Ureter (tissue), 1 donor: ENCODE data around the gene AJM1. TPM values are rescaled to one million over a fixed set of nuclear protein-coding genes. Genes with fewer than 3 reads are reported as not detected.
"Not testable (repeated sequence)": the region's sequence is repeated elsewhere in the genome, so short reads cannot be mapped to it uniquely, and the experiment has no call there.

ENCODE experiments used
- DNase-seq: peaks from one replicate; pipeline ENCODE4 v3.0.0-alpha.2; 2020; ENCODE audit warnings: low spot score
- total RNA-seq: library from RNA; stranded (reverse); gene quantifications from one replicate; pipeline ENCODE4 v1.2.4, GENCODE V29; 2023
- donor health status: DM: yes; HTN: yes; CAD: no.

Gene AJM1
- total RNA-seq, 1 donor from 2014 or later = 4.8 TPM

GRCh38 chr9:136855461-136856078 is 13.3 kb downstream of the AJM1 start:
- no peak for DNase-seq

GRCh38 chr9:136856079-136856476 is 13.8 kb downstream of the AJM1 start:
- no peak for DNase-seq

GRCh38 chr9:136856541-136857141 is 14.4 kb downstream of the AJM1 start:
- no peak for DNase-seq

GRCh38 chr9:136857166-136857565 is 14.9 kb downstream of the AJM1 start:
- no peak for DNase-seq

- DNase-seq = no peak
Measured at GRCh38 chr9:136857581-136858412, 15.5 kb downstream of the AJM1 start.

- no peak for DNase-seq
Measured at GRCh38 chr9:136858452-136858843, 16.2 kb downstream of the AJM1 start.

GRCh38 chr9:136858844-136859757 is 16.8 kb downstream of the AJM1 start:
- no peak for DNase-seq

- DNase-seq = no peak
Measured at GRCh38 chr9:136860529-136860928, 18.3 kb downstream of the AJM1 start.

GRCh38 chr9:136860933-136861873 is 18.9 kb downstream of the AJM1 start:
- no peak for DNase-seq

- no peak for DNase-seq
Measured at GRCh38 chr9:136861874-136862457, 19.7 kb downstream of the AJM1 start.

- DNase-seq = no peak
Measured at GRCh38 chr9:136862849-136863622, 20.8 kb downstream of the AJM1 start.

GRCh38 chr9:136863623-136864273 is 21.5 kb downstream of the AJM1 start:
- no peak for DNase-seq

- DNase-seq = no peak
Measured at GRCh38 chr9:136865041-136865767, 22.9 kb downstream of the AJM1 start.

- no peak for DNase-seq
Measured at GRCh38 chr9:136865768-136866103, 23.5 kb downstream of the AJM1 start.

GRCh38 chr9:136866898-136867421 is 24.7 kb downstream of the AJM1 start:
- DNase-seq = not testable (repeated sequence)

- no peak for DNase-seq
Measured at GRCh38 chr9:136867480-136867879, 25.2 kb downstream of the AJM1 start.

- DNase-seq = no peak
Measured at GRCh38 chr9:136867917-136868316, 25.6 kb downstream of the AJM1 start.

GRCh38 chr9:136868644-136869043 is 26.4 kb downstream of the AJM1 start:
- no peak for DNase-seq
